ENCODE results near the gene CDH26. TPM values are rescaled to one million over a fixed set of nuclear protein-coding genes. Genes with fewer than 3 reads are reported as not detected.
A peak's percentile ranks its signal among the peaks of the same experiment; 100 is the strongest.

Gene CDH26
- total and polyA plus RNA-seq, 9 of the 15 experiments (the other 6 are each of a cell fraction or from before 2014, with no cell fraction given) = 0.07 to 0.13 (median 0.10) TPM; not detected in 4

DNA sequence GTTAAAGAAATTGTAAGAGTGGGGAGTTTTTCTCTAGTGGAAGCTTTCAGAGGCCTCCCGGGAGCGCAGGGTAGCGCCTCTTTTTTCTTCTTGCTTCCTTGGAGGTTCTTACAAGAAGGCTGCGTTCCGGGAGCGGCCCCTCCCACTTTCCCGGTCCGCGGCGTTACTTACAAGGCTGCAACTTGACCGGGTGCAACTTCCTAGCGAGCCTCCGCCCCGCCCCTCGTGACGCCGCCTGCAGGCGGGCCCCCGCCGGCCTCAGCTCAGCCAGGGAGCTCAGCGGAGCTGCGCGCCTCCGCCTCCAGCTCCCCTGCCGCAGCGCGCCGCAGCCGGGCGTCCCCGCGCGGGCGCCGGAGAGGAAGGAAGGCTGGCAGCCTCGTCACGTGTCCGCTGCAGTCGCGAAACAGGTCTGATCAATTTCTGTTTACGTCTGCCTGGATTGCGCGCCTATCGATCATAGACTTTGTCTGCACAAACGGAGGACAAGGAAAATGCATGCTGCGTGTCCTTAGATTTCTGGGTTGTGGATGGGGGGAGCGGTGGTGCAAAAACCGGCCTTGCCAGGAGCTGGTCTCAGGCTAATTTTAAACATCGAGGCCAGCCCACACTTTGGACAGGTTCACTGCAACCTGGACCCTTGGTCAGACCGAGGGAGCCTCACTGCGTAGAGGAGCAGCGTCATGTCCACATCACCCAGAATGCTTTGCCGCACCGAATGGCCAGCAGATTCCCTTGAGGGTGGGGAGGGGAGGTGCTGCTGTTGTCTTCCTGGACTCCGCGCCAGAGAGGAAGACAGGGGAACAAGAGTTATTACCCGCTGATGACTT, 17.9 kb upstream of the CDH26 start, which contains the start of the genes FAM217B and PPP1R3D (continued):
- TF ChIP-seq, protein P1, sequence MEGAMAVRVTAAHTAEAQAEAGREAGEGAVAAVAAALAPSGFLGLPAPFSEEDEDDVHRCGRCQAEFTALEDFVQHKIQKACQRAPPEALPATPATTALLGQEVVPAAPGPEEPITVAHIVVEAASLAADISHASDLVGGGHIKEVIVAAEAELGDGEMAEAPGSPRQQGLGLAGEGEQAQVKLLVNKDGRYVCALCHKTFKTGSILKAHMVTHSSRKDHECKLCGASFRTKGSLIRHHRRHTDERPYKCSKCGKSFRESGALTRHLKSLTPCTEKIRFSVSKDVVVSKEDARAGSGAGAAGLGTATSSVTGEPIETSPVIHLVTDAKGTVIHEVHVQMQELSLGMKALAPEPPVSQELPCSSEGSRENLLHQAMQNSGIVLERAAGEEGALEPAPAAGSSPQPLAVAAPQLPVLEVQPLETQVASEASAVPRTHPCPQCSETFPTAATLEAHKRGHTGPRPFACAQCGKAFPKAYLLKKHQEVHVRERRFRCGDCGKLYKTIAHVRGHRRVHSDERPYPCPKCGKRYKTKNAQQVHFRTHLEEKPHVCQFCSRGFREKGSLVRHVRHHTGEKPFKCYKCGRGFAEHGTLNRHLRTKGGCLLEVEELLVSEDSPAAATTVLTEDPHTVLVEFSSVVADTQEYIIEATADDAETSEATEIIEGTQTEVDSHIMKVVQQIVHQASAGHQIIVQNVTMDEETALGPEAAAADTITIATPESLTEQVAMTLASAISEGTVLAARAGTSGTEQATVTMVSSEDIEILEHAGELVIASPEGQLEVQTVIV (CRISPR knock-in tag; IDR thresholded peaks at IDR 0.05; ENCODE audit: borderline replicate concordance) = no peak
- TF ChIP-seq, protein P2, sequence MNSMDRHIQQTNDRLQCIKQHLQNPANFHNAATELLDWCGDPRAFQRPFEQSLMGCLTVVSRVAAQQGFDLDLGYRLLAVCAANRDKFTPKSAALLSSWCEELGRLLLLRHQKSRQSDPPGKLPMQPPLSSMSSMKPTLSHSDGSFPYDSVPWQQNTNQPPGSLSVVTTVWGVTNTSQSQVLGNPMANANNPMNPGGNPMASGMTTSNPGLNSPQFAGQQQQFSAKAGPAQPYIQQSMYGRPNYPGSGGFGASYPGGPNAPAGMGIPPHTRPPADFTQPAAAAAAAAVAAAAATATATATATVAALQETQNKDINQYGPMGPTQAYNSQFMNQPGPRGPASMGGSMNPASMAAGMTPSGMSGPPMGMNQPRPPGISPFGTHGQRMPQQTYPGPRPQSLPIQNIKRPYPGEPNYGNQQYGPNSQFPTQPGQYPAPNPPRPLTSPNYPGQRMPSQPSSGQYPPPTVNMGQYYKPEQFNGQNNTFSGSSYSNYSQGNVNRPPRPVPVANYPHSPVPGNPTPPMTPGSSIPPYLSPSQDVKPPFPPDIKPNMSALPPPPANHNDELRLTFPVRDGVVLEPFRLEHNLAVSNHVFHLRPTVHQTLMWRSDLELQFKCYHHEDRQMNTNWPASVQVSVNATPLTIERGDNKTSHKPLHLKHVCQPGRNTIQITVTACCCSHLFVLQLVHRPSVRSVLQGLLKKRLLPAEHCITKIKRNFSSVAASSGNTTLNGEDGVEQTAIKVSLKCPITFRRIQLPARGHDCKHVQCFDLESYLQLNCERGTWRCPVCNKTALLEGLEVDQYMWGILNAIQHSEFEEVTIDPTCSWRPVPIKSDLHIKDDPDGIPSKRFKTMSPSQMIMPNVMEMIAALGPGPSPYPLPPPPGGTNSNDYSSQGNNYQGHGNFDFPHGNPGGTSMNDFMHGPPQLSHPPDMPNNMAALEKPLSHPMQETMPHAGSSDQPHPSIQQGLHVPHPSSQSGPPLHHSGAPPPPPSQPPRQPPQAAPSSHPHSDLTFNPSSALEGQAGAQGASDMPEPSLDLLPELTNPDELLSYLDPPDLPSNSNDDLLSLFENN (IDR thresholded peaks at IDR 0.05; ENCODE audit: low read depth in 2 of 2, low read length in 2 of 2) = no peak
- TF ChIP-seq, protein P3, sequence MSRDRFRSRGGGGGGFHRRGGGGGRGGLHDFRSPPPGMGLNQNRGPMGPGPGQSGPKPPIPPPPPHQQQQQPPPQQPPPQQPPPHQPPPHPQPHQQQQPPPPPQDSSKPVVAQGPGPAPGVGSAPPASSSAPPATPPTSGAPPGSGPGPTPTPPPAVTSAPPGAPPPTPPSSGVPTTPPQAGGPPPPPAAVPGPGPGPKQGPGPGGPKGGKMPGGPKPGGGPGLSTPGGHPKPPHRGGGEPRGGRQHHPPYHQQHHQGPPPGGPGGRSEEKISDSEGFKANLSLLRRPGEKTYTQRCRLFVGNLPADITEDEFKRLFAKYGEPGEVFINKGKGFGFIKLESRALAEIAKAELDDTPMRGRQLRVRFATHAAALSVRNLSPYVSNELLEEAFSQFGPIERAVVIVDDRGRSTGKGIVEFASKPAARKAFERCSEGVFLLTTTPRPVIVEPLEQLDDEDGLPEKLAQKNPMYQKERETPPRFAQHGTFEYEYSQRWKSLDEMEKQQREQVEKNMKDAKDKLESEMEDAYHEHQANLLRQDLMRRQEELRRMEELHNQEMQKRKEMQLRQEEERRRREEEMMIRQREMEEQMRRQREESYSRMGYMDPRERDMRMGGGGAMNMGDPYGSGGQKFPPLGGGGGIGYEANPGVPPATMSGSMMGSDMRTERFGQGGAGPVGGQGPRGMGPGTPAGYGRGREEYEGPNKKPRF (IDR thresholded peaks at IDR 0.05; ENCODE audit: low read depth, low read length) = no peak
- TF ChIP-seq ZNF75A (CRISPR knock-in tag; IDR thresholded peaks at IDR 0.05) = no peak
- TF ChIP-seq POLR2AphosphoS2 (IDR thresholded peaks at IDR 0.05; ENCODE audit: low read length) = no peak
- no peak for TF ChIP-seq PCBP1 (IDR thresholded peaks at IDR 0.05; ENCODE audit: low read depth, low read length, poor library complexity, severe bottlenecking)
- no peak for TF ChIP-seq ZFP30 (CRISPR knock-in tag; IDR thresholded peaks at IDR 0.05; ENCODE audit: borderline replicate concordance)
- no peak for TF ChIP-seq RBM25 (IDR thresholded peaks at IDR 0.05; ENCODE audit: low read depth, low read length, severe bottlenecking)
- TF ChIP-seq, protein P4, sequence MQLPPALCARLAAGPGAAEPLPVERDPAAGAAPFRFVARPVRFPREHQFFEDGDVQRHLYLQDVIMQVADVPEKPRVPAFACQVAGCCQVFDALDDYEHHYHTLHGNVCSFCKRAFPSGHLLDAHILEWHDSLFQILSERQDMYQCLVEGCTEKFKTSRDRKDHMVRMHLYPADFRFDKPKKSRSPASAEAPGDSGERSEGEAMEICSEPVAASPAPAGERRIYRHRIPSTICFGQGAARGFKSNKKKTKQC (CRISPR knock-in tag; IDR thresholded peaks at IDR 0.05) = no peak
- TF ChIP-seq THRAP3 (IDR thresholded peaks at IDR 0.05; ENCODE audit: borderline replicate concordance) = no peak
- TF ChIP-seq ARNT (IDR thresholded peaks at IDR 0.05) = no peak
- peak; percentile 49 for TF ChIP-seq PML (IDR thresholded peaks at IDR 0.05; ENCODE audit: low read length)
- no peak for TF ChIP-seq HEY1 (CRISPR knock-in tag; IDR thresholded peaks at IDR 0.05; ENCODE audit: borderline replicate concordance)
- TF ChIP-seq ZNF583 (CRISPR knock-in tag; IDR thresholded peaks at IDR 0.05) = no peak
- TF ChIP-seq XRCC5 (IDR thresholded peaks at IDR 0.05; ENCODE audit: low read depth, low read length) = no peak
- TF ChIP-seq, protein P5, sequence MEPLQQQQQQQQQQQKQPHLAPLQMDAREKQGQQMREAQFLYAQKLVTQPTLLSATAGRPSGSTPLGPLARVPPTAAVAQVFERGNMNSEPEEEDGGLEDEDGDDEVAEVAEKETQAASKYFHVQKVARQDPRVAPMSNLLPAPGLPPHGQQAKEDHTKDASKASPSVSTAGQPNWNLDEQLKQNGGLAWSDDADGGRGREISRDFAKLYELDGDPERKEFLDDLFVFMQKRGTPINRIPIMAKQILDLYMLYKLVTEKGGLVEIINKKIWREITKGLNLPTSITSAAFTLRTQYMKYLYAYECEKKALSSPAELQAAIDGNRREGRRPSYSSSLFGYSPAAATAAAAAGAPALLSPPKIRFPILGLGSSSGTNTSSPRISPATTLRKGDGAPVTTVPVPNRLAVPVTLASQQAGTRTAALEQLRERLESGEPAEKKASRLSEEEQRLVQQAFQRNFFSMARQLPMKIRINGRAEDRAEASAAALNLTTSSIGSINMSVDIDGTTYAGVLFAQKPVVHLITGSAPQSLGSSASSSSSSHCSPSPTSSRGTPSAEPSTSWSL (CRISPR knock-in tag; IDR thresholded peaks at IDR 0.05; ENCODE audit: borderline replicate concordance) = no peak
- TF ChIP-seq FUS (optimal IDR thresholded peaks at IDR 0.05; ENCODE audit: low read depth, low read length) = no peak
